A549 (cell line): ENCODE data around the gene COLEC12.

Source experiments
- EHMT2 ChIP-seq: fragments of 200-600 bp; sonication (generic); IDR thresholded peaks from 2 replicates; pipeline ENCODE4 v1.6.1; 2016; ENCODE audit warnings: antibody characterized with exemption, low read depth, mild to moderate bottlenecking, moderate library complexity
- HDAC2 ChIP-seq: fragments of 200-600 bp; sonication (generic); IDR thresholded peaks from 2 replicates; pipeline ENCODE4 v1.6.1; 2016
- JUNB ChIP-seq: fragments of >200 bp; sonication (Bioruptor Twin); formaldehyde crosslinking; IDR thresholded peaks from 2 replicates; pipeline ENCODE4 v1.6.1; 2016
- KDM1A ChIP-seq: fragments of 200-600 bp; sonication (generic); IDR thresholded peaks from 2 replicates; pipeline ENCODE4 v1.6.1; 2016; ENCODE audit warnings: low read depth, mild to moderate bottlenecking
- NR3C1 ChIP-seq: fragments of >200 bp; sonication (Bioruptor Twin); formaldehyde crosslinking; IDR thresholded peaks from 3 replicates; pipeline ENCODE4 v1.6.1; 2017
- POLR2A ChIP-seq: IDR thresholded peaks from 2 replicates; pipeline ENCODE4 v1.6.1; 2012; ENCODE audit warnings: mild to moderate bottlenecking, low read length
- RAD21 ChIP-seq, 2 experiments: fragments of >200 bp in 1 of 2; sonication (Bioruptor Twin) in 1 of 2; formaldehyde crosslinking in 1 of 2; IDR thresholded peaks in 1 of 2; conservative IDR thresholded peaks in 1 of 2; 2 replicates in 1 of 2; 3 replicates in 1 of 2; pipeline ENCODE4 v1.6.1; 2012 to 2018; ENCODE audit warnings: inconsistent platforms in 1 of 2
- RARB ChIP-seq: fragments of 250-450 bp; sonication (Bioruptor Pico); IDR thresholded peaks from 2 replicates; pipeline ENCODE4 v1.8.0; 2021; ENCODE audit warnings: mild to moderate bottlenecking, moderate library complexity
- RNF2 ChIP-seq: fragments of 200-600 bp; sonication (generic); IDR thresholded peaks from 2 replicates; pipeline ENCODE4 v1.6.1; 2016; ENCODE audit warnings: low read depth, mild to moderate bottlenecking, antibody characterized with exemption, moderate library complexity, borderline replicate concordance
- ZSCAN20 ChIP-seq: fragments of 250-450 bp; sonication (Bioruptor Pico); IDR thresholded peaks from 2 replicates; pipeline ENCODE4 v1.8.0; 2022; ENCODE audit warnings: mild to moderate bottlenecking, moderate library complexity
- TF ChIP-seq, protein P1 (sequence below): fragments of 250-450 bp; sonication (Bioruptor Pico); IDR thresholded peaks from 2 replicates; pipeline ENCODE4 v1.5.0; 2021; ENCODE audit warnings: mild to moderate bottlenecking, moderate library complexity, borderline replicate concordance
- TF ChIP-seq, protein P2 (sequence below): fragments of >200 bp; sonication (Bioruptor Twin); formaldehyde crosslinking; IDR thresholded peaks from 3 replicates; pipeline ENCODE4 v1.5.1; 2016
- TF ChIP-seq, protein P3 (sequence below): IDR thresholded peaks from 2 replicates; pipeline ENCODE4 v1.6.1; 2012

DNA sequence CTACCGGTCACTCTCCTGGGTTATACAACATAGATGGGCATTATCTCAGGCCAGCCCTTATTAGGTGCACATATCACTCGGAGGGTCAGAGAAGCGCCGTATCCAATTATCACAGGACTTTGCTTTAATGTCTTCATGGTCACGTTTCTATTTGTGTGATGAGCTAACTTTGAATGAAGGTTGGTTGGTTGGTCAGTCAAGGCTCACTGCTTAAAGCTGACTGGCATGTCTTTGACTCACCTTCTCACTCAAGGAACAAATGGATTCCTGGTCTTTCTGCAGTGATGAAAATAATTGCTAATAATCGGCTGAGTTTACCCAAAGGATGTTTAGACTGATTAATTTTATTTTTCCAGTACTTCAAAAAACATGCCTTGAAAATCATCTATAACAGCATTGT lies 39.7 kb downstream of the COLEC12 start:
- TF ChIP-seq NR3C1 (no peak), JUNB (no peak), RNF2 (no peak), POLR2A (no peak), EHMT2 (no peak), RARB (no peak), RAD21 (conservative IDR thresholded peaks at IDR 0.05 in 1 of 2, IDR thresholded peaks at IDR 0.05 in 1 of 2) (no peak), ZSCAN20 (CRISPR knock-in tag) (no peak), KDM1A (no peak), HDAC2 (no peak)
- TF ChIP-seq, protein P1, sequence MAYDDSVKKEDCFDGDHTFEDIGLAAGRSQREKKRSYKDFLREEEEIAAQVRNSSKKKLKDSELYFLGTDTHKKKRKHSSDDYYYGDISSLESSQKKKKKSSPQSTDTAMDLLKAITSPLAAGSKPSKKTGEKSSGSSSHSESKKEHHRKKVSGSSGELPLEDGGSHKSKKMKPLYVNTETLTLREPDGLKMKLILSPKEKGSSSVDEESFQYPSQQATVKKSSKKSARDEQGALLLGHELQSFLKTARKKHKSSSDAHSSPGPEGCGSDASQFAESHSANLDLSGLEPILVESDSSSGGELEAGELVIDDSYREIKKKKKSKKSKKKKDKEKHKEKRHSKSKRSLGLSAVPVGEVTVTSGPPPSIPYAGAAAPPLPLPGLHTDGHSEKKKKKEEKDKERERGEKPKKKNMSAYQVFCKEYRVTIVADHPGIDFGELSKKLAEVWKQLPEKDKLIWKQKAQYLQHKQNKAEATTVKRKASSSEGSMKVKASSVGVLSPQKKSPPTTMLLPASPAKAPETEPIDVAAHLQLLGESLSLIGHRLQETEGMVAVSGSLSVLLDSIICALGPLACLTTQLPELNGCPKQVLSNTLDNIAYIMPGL: no peak
- TF ChIP-seq, protein P2, sequence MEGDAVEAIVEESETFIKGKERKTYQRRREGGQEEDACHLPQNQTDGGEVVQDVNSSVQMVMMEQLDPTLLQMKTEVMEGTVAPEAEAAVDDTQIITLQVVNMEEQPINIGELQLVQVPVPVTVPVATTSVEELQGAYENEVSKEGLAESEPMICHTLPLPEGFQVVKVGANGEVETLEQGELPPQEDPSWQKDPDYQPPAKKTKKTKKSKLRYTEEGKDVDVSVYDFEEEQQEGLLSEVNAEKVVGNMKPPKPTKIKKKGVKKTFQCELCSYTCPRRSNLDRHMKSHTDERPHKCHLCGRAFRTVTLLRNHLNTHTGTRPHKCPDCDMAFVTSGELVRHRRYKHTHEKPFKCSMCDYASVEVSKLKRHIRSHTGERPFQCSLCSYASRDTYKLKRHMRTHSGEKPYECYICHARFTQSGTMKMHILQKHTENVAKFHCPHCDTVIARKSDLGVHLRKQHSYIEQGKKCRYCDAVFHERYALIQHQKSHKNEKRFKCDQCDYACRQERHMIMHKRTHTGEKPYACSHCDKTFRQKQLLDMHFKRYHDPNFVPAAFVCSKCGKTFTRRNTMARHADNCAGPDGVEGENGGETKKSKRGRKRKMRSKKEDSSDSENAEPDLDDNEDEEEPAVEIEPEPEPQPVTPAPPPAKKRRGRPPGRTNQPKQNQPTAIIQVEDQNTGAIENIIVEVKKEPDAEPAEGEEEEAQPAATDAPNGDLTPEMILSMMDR: no peak
- TF ChIP-seq, protein P3, sequence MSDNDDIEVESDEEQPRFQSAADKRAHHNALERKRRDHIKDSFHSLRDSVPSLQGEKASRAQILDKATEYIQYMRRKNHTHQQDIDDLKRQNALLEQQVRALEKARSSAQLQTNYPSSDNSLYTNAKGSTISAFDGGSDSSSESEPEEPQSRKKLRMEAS: no peak
